ENCODE data around the gene OSBPL10.

DNA sequence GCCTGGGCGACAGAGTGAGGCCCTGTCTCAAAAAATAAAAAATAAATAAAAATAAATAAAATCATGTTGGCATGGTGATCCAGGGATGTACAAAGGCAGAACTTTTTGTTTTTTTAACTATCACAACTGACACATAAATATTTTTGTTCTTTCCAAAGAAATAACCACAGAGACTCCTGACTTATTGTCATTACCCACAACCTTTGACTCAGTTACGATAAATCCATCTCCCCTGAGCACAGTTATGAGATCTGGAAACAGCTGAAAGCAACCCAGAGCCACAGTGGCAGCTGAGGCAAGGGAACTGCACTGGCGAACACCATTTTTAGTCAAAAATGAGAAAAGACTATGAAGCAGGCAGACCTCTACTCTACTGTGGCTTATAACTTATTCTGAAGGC lies 24.0 kb downstream of the OSBPL10 start:
- TF ChIP-seq, protein P1, sequence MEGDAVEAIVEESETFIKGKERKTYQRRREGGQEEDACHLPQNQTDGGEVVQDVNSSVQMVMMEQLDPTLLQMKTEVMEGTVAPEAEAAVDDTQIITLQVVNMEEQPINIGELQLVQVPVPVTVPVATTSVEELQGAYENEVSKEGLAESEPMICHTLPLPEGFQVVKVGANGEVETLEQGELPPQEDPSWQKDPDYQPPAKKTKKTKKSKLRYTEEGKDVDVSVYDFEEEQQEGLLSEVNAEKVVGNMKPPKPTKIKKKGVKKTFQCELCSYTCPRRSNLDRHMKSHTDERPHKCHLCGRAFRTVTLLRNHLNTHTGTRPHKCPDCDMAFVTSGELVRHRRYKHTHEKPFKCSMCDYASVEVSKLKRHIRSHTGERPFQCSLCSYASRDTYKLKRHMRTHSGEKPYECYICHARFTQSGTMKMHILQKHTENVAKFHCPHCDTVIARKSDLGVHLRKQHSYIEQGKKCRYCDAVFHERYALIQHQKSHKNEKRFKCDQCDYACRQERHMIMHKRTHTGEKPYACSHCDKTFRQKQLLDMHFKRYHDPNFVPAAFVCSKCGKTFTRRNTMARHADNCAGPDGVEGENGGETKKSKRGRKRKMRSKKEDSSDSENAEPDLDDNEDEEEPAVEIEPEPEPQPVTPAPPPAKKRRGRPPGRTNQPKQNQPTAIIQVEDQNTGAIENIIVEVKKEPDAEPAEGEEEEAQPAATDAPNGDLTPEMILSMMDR (IDR thresholded peaks at IDR 0.05): no peak
- no peak for TF ChIP-seq POLR2A (IDR thresholded peaks at IDR 0.05)
